K562 (cell line): Measurements from ENCODE around the gene ODAD3. TPM values are rescaled to one million over a fixed set of nuclear protein-coding genes. Genes with fewer than 3 reads are reported as not detected.
A peak's percentile ranks its signal among the peaks of the same experiment; 100 is the strongest.

ENCODE experiments used
- ARID3A ChIP-seq: IDR thresholded peaks from 2 replicates; pipeline ENCODE4 v1.6.1; 2012; ENCODE audit warnings: low read depth, low read length, improper control_type of control experiment, borderline replicate concordance
- BCL6 ChIP-seq: fragments of 250-450 bp; sonication (Bioruptor Pico); IDR thresholded peaks from 2 replicates; pipeline ENCODE4 v1.4.0; 2020
- BMI1 ChIP-seq: fragments of 150-350 bp; IDR thresholded peaks from 2 replicates; pipeline ENCODE4 v1.6.1; 2014; ENCODE audit warnings: low read length
- CBX3 ChIP-seq, 2 experiments: IDR thresholded peaks; 1 replicate in 1 of 2; 2 replicates in 1 of 2; pipeline ENCODE4 v1.6.1; 2012; ENCODE audit warnings: inconsistent platforms in 2 of 2, low read length in 2 of 2, borderline replicate concordance in 1 of 2, control low read depth in 1 of 2
- CREM ChIP-seq: IDR thresholded peaks from 2 replicates; pipeline ENCODE4 v1.6.1; 2014; ENCODE audit warnings: antibody characterized with exemption, low read depth
- E2F3 ChIP-seq: fragments of 250-450 bp; sonication (Bioruptor Pico); IDR thresholded peaks from 2 replicates; pipeline ENCODE4 v1.4.0; 2020; ENCODE audit warnings: mild to moderate bottlenecking
- EHMT2 ChIP-seq: fragments of 450-650 bp; IDR thresholded peaks from 2 replicates; pipeline ENCODE4 v1.6.1; 2018; ENCODE audit warnings: antibody characterized with exemption
- ELF4 ChIP-seq: fragments of 450-650 bp; formaldehyde crosslinking; IDR thresholded peaks from 2 replicates; pipeline ENCODE4 v1.4.0; 2022; ENCODE audit warnings: missing genetic modification characterization
- KLF10 ChIP-seq: fragments of 250-450 bp; sonication (Bioruptor Pico); IDR thresholded peaks from 2 replicates; pipeline ENCODE4 v1.6.1; 2021; ENCODE audit warnings: matching md5 sums
- KLF16 ChIP-seq: IDR thresholded peaks from 2 replicates; pipeline ENCODE4 v1.6.1; 2016; ENCODE audit warnings: antibody characterized with exemption
- MCM5 ChIP-seq: fragments of 450-650 bp; IDR thresholded peaks from 2 replicates; pipeline ENCODE4 v1.6.1; 2016; ENCODE audit warnings: low read depth
- MIER1 ChIP-seq: fragments of 450-650 bp; IDR thresholded peaks from 2 replicates; pipeline ENCODE4 v1.6.1; 2016; ENCODE audit warnings: antibody characterized with exemption, mild to moderate bottlenecking, low read depth
- POLR2G ChIP-seq: fragments of 200-400 bp; formaldehyde crosslinking; IDR thresholded peaks from 2 replicates; pipeline ENCODE4 v1.6.1; 2017; ENCODE audit warnings: low read depth, mild to moderate bottlenecking, antibody characterized with exemption, low read length, moderate library complexity
- PRMT5 ChIP-seq: sonication (generic); formaldehyde crosslinking; IDR thresholded peaks from 2 replicates; pipeline ENCODE4 v1.5.0; 2020; ENCODE audit warnings: missing genetic modification reagents
- RBM39 ChIP-seq: fragments of 200-400 bp; formaldehyde crosslinking; optimal IDR thresholded peaks from 2 replicates; pipeline ENCODE3; 2018; ENCODE audit warnings: low read depth, low read length
- SIX5 ChIP-seq, 2 experiments: IDR thresholded peaks; 2 replicates each; pipeline ENCODE4 v1.6.1; 2011; ENCODE audit warnings: low read length in 2 of 2, borderline replicate concordance in 1 of 2, low read depth in 1 of 2, mild to moderate bottlenecking in 1 of 2, moderate library complexity in 1 of 2; ENCODE audit not compliant: insufficient read depth in 1 of 2
- SMARCA4 ChIP-seq: fragments of 450-650 bp; IDR thresholded peaks from 2 replicates; pipeline ENCODE4 v1.6.1; 2016
- SRSF9 ChIP-seq: fragments of 200-400 bp; formaldehyde crosslinking; IDR thresholded peaks from 2 replicates; pipeline ENCODE4 v1.6.1; 2017; ENCODE audit warnings: low read depth, low read length, borderline replicate concordance
- USF2 ChIP-seq: sonication (generic); formaldehyde crosslinking; IDR thresholded peaks from 2 replicates; pipeline ENCODE4 v1.5.0; 2020; ENCODE audit warnings: missing genetic modification reagents
- ZBTB26 ChIP-seq: fragments of 450-650 bp; formaldehyde crosslinking; IDR thresholded peaks from 2 replicates; pipeline ENCODE4 v1.4.0; 2022; ENCODE audit warnings: missing genetic modification characterization
- ZNF12 ChIP-seq: sonication (generic); formaldehyde crosslinking; IDR thresholded peaks from 2 replicates; pipeline ENCODE4 v1.4.0; 2020; ENCODE audit warnings: mild to moderate bottlenecking, missing genetic modification reagents
- ZNF121 ChIP-seq: sonication (generic); formaldehyde crosslinking; conservative IDR thresholded peaks from 2 replicates; pipeline ENCODE4 v1.8.0; 2022; ENCODE audit warnings: missing genetic modification reagents
- ZNF197 ChIP-seq: fragments of 200-800 bp; sonication (Bioruptor generic); IDR thresholded peaks from 2 replicates; pipeline ENCODE4 v1.6.1; 2016; ENCODE audit warnings: low read depth, missing genetic modification characterization, missing compliant biosample characterization
- ZNF764 ChIP-seq: fragments of 250-450 bp; sonication (Bioruptor Pico); IDR thresholded peaks from 2 replicates; pipeline ENCODE4 v1.4.0; 2020; ENCODE audit warnings: low read depth, mild to moderate bottlenecking, moderate library complexity
- ZNF766 ChIP-seq: fragments of 200-800 bp; sonication (Bioruptor generic); conservative IDR thresholded peaks from 2 replicates; pipeline ENCODE4 v1.6.1; 2016; ENCODE audit warnings: missing genetic modification characterization, missing compliant biosample characterization
- ZNF830 ChIP-seq: fragments of 250-450 bp; sonication (Bioruptor Pico); IDR thresholded peaks from 2 replicates; pipeline ENCODE4 v1.5.0; 2021; ENCODE audit warnings: mild to moderate bottlenecking
- polyA plus RNA-seq, 8 experiments: library from polyadenylated mRNA; depleted of rRNA in 4 of 8; stranded (reverse) in 5 of 8; unstranded in 3 of 8; fragments of >200 nt; fragmentation: Nextera tagmentation in 2 of 8; fragmentation: Illumina TruSeq in 1 of 8; extraction: Ambion mirVana in 2 of 8; extraction: Trizol in 1 of 8; gene quantifications; 2 replicates each; pipeline versions ENCODE4 v1.2.1 to v1.2.3, GENCODE V29; 2011 to 2014; ENCODE audit warnings: inconsistent platforms in 1 of 8, missing spikeins in 1 of 8
- total RNA-seq, 7 experiments: library from RNA; depleted of rRNA in 6 of 7; stranded (reverse); fragments of >200 nt in 6 of 7; fragmentation: Illumina TruSeq in 2 of 7; extraction: Trizol in 2 of 7; gene quantifications; 2 replicates each; pipeline versions ENCODE4 v1.2.1 to v1.2.3, GENCODE V29; 2011 to 2021; ENCODE audit warnings: low replicate concordance in 1 of 7

The ODAD3 gene
- total and polyA plus RNA-seq, 9 of the 15 experiments (the other 6 are each of a cell fraction or from before 2014, with no cell fraction given): 0.07 to 0.72 (median 0.14) TPM; not detected in 2

GRCh38 chr19:11481534-11482383 is 46.8 kb upstream of the ODAD3 start (continued):
- TF ChIP-seq ZNF197 (no peak), ZNF830 (CRISPR knock-in tag) (no peak), SRSF9 (no peak), CREM (peak; percentile 42), MIER1 (peak; percentile 85), MCM5 (no peak), USF2 (CRISPR knock-in tag) (no peak), EHMT2 (peak; percentile 92), SIX5 (IDR thresholded peaks at IDR 0.05; ENCODE audit: borderline replicate concordance in 1 of 2, insufficient read depth in 1 of 2, low read depth in 1 of 2, low read length in 2 of 2) (no peak), BMI1 (no peak), E2F3 (CRISPR knock-in tag) (peak; percentile 27; the same call in 1 of the 2 replicates), POLR2G (peak; percentile 77), SMARCA4 (no peak), PRMT5 (CRISPR knock-in tag) (0 out of 2 replicates have a peak, but pooled peaks have one; percentile 38), ZNF766 (CRISPR knock-in tag) (0 out of 2 replicates have a peak, but pooled peaks have one; percentile 19), ZNF764 (CRISPR knock-in tag) (no peak), ZBTB26 (CRISPR knock-in tag) (no peak), KLF16 (no peak), ARID3A (no peak), ZNF12 (CRISPR knock-in tag) (no peak), CBX3 (IDR thresholded peaks at IDR 0.05; ENCODE audit: borderline replicate concordance in 1 of 2, low read length in 2 of 2) (0 out of 3 replicates have a peak, but pooled peaks of 1 of the 2 experiments have one; percentile 38), BCL6 (CRISPR knock-in tag) (no peak), KLF10 (no peak), ELF4 (CRISPR knock-in tag) (no peak), ZNF121 (CRISPR knock-in tag) (no peak), RBM39 (no peak)
